Measurements from ENCODE around the gene CALM1. TPM values are rescaled to one million over a fixed set of nuclear protein-coding genes. Genes with fewer than 3 reads are reported as not detected.

Gene CALM1
- polyA plus RNA-seq, 1 donor from 2014 or later: 373 TPM

GRCh38 chr14:90456551-90456950 lies 59.7 kb downstream of the CALM1 start:
- no peaks in the 10 kb centered on the region for H3K27me3 ChIP-seq (ENCODE audit: insufficient read depth, low read depth, low read length)
- no peak overlapping the region for H3K4me2 ChIP-seq (ENCODE audit: low read length)
- peak overlapping the region; percentile 36 for H3K9ac ChIP-seq (ENCODE audit: low read length)
- H2AFZ ChIP-seq (ENCODE audit: low read depth, low read length): peak overlapping the region; percentile 21
- no peaks in the 10 kb centered on the region for H4K20me1 ChIP-seq (ENCODE audit: insufficient read depth)
- H3K27ac ChIP-seq (ENCODE audit: low read length): peak overlapping the region; percentile 28
- no peak overlapping the region for H3K4me3 ChIP-seq (ENCODE audit: low read length)
- no peaks in the 10 kb centered on the region for H3F3A ChIP-seq (ENCODE audit: insufficient read depth, low read length, poor library complexity, severe bottlenecking)
- no peak for TF ChIP-seq POLR2AphosphoS5 (IDR thresholded peaks at IDR 0.05)
- no peak for TF ChIP-seq EP300 (conservative IDR thresholded peaks at IDR 0.05; ENCODE audit: poor library complexity, severe bottlenecking)
- no peak for TF ChIP-seq EZH2 (IDR thresholded peaks at IDR 0.05; ENCODE audit: borderline replicate concordance, insufficient read depth, low read length, poor library complexity, severe bottlenecking)
- no peak for TF ChIP-seq TAF1 (IDR thresholded peaks at IDR 0.05; ENCODE audit: low read depth)
- no peak for TF ChIP-seq CTCF (IDR thresholded peaks at IDR 0.05; ENCODE audit: poor library complexity, severe bottlenecking)
- TF ChIP-seq MXI1 (conservative IDR thresholded peaks at IDR 0.05; ENCODE audit: poor library complexity, severe bottlenecking): no peak
- TF ChIP-seq RAD21 (conservative IDR thresholded peaks at IDR 0.05): no peak
- no peak for TF ChIP-seq REST (IDR thresholded peaks at IDR 0.05; ENCODE audit: borderline replicate concordance)
- no peak for TF ChIP-seq SMC3 (conservative IDR thresholded peaks at IDR 0.05; ENCODE audit: poor library complexity)
- H3K9me2 ChIP-seq (ENCODE audit: insufficient read depth, low read length): no peaks in the 10 kb centered on the region
- H3K9me3 ChIP-seq (ENCODE audit: low read length): no peaks in the 10 kb centered on the region
- no peaks in the 10 kb centered on the region for H3K79me2 ChIP-seq (replicated peaks; ENCODE audit: insufficient read depth, low read length)
- no peaks in the 10 kb centered on the region for H3K36me3 ChIP-seq (ENCODE audit: insufficient read depth, low read length)

- no peaks in the 10 kb centered on the region for H4K20me1 ChIP-seq (ENCODE audit: insufficient read depth)
- no peaks in the 10 kb centered on the region for H3K36me3 ChIP-seq (ENCODE audit: insufficient read depth, low read length)
- H3K79me2 ChIP-seq (replicated peaks; ENCODE audit: insufficient read depth, low read length): no peaks in the 10 kb centered on the region
- no peaks in the 10 kb centered on the region for H3K27me3 ChIP-seq (ENCODE audit: insufficient read depth, low read depth, low read length)
- no peak overlapping the region for H3K4me2 ChIP-seq (ENCODE audit: low read length)
- H3K9me2 ChIP-seq (ENCODE audit: insufficient read depth, low read length): no peaks in the 10 kb centered on the region
- no peak overlapping the region for H3K9ac ChIP-seq (ENCODE audit: low read length)
- H3K4me3 ChIP-seq (ENCODE audit: low read length): no peak overlapping the region
- H2AFZ ChIP-seq (ENCODE audit: low read depth, low read length): no peak overlapping the region
- no peak for TF ChIP-seq REST (IDR thresholded peaks at IDR 0.05; ENCODE audit: borderline replicate concordance)
- TF ChIP-seq CTCF (IDR thresholded peaks at IDR 0.05; ENCODE audit: poor library complexity, severe bottlenecking): no peak
- no peak for TF ChIP-seq EZH2 (IDR thresholded peaks at IDR 0.05; ENCODE audit: borderline replicate concordance, insufficient read depth, low read length, poor library complexity, severe bottlenecking)
- no peak for TF ChIP-seq SMC3 (conservative IDR thresholded peaks at IDR 0.05; ENCODE audit: poor library complexity)
- TF ChIP-seq EP300 (conservative IDR thresholded peaks at IDR 0.05; ENCODE audit: poor library complexity, severe bottlenecking): no peak
- TF ChIP-seq MXI1 (conservative IDR thresholded peaks at IDR 0.05; ENCODE audit: poor library complexity, severe bottlenecking): no peak
- TF ChIP-seq TAF1 (IDR thresholded peaks at IDR 0.05; ENCODE audit: low read depth): no peak
- no peak for TF ChIP-seq RAD21 (conservative IDR thresholded peaks at IDR 0.05)
- no peak for TF ChIP-seq POLR2AphosphoS5 (IDR thresholded peaks at IDR 0.05)
- H3K27ac ChIP-seq (ENCODE audit: low read length): peak overlapping the region; percentile 28
- H3F3A ChIP-seq (ENCODE audit: insufficient read depth, low read length, poor library complexity, severe bottlenecking): no peaks in the 10 kb centered on the region
- H3K9me3 ChIP-seq (ENCODE audit: low read length): no peaks in the 10 kb centered on the region
Measured at GRCh38 chr14:90457186-90457585, 60.4 kb downstream of the CALM1 start.

All from neural cell (in vitro differentiated cells).